HK-2 (cell line): ENCODE data around the gene VAPB.
"Not testable (repeated sequence)": the region's sequence is repeated elsewhere in the genome, so short reads cannot be mapped to it uniquely, and the experiment has no call there.

Experiments used
- DNase-seq: peaks from one replicate; pipeline ENCODE4 v3.0.0-alpha.2; 2018; ENCODE audit not compliant: unreplicated experiment

VAPB gene

DNA sequence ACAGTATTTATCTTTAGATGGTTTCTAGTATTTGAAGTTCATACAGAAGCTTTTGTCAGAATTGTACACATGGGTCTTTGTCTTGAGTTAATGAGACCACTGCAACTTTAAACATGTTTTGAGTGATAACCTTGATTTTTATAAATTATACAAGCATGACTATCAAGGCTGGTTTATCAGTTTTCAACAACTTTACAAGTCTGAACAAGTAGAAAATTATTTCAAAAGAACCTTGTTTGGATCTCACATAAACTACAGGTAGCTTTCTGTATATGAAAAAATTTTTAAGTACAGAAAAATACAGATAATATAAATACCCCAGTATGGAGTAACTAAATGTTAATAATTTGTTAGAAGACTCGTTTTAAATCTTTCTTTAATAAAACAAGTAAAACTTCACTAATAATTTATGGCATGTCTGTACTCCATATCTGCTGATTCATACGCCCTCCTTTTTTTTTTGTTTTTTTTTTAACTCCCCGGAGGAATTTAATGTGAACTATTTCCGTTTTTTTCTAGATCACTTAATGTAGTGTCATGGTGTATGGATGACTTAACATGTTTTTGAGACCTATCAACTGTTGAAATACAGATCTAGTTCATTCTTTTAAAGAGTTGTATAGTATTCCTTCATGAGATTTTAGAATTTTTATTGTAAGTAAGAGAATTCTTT, 18.3 kb downstream of the VAPB start:
- no peak for DNase-seq

DNA sequence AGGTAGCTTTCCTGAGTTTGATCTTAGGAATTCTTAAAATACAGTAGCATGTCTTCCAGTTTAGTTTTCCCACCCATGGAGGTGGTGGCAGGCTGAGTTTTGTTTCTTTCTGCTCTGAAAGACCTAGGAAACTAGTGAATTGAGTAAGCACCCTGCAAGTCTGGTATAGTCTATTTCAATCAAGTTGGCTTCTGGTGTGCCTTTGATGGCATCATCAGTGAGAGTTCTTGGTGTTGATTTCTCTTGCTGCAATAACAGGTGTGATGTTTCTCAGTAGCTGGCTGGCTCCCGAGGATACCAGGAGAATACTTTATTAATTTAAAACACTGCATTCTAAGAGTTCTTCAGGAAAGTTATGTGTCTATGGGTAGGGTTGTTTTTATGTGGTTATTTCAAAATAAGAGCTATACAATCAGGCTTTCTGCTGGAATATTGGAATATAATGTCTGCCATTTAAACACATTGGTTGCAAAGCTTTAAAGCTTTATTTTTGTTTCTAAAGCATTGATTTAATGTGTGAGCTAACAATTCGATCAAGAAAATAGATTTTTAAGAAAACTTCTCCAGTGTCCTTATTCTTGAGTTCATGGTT, 19.0 kb downstream of the VAPB start:
- no peak for DNase-seq

DNA sequence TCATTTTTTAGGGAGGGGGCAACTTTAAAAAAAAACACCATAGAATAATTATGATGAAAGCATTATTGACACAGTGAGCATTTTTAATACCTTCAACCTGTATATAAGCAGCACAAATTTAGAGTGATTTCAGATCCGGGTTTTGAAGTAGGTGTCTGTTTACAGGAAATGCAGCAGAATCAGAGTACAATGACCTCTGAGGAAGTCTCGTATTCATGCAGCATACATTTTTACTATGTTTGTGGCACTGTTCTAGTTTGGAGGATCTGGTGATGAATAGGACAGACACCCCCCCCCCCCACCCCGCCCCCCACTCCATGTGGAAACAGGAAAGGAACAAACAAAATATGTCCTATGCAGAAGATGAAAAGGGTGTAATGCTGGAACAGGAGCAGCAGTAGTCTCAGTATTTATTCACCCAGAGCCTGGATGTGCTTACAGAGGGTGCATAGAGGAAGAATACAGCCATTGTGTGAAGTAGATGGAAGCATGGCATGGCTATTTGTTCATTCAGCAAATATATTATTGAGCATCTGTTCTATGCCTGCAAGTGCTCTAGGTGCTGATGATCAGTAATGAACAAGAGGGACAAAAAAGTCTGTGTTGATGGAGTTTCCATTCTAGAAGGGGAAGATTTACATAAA, 19.7 kb downstream of the VAPB start:
- no peak for DNase-seq

DNA sequence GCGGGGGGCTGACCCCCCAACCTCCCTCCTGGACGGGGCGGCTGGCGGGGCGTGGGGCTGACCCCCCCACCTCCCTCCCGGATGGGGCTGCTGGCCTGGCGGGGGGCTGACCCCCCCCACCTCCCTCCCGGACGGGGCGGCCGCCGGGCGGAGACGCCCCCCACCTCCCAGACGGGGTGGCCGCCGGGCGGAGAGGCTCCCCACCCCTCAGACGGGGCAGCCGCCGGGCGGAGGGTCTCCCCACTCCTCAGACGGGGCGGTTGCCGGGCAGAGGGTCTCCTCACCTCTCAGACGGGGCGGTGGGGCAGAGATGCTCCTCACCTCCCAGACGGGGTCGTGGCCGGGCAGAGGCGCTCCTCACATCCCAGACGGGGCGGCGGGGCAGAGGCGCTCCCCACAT, 25.2 kb downstream of the VAPB start:
- DNase-seq = not testable (repeated sequence)

DNA sequence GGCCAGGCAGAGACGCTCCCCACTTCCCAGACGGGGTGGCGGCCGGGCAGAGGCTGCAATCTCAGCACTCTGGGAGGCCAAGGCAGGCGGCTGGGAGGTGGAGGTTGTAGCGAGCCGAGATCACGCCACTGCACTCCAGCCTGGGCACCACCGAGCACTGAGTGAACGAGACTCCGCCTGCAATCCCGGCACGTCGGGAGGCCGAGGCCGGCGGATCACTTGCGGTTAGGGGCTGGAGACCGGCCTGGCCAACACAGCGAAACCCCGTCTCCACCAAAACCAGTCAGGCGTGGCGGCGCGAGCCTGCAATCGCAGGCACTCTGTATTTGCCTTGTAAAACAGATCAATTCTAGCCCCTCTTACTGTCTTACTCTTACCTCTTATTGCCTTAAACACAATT, 25.8 kb downstream of the VAPB start:
- DNase-seq = not testable (repeated sequence)

DNA sequence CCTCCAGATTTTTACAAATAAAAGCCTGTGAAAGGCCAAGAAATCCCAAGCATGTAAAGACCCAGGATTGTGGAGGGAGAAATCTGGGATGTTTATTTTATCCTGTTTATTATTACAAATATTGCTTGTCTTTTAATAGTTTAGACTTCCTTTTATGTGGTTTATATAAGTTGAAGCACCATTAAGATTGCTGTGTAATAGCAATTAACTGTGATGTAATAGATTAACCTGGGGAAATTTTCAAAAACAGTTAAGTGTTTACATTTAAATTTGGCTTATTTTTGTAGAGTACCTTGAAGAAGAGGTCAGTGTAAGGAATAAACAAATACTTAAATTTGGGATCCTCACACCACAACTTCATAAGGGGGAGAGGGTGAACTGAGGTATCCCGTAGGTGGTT, 27.0 kb downstream of the VAPB start:
- DNase-seq = no peak

DNA sequence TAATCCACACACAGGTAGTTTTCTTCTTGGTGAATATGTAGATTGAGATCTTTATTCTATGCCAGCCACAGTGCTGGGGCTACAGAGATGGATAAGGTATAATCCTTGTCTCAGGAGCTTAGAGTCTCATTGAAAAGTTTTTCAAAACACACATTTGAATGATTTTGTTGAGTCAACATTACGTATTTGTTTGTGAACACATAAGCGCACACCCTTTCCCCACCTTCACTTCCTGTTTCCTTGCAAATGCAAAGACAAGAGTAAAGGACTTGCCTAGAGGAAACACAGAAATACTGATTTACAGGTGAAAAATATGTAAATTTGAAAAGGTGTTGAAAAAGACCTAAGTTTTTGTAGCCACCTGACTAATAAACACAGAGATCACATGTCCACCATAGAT, 27.8 kb downstream of the VAPB start:
- DNase-seq = no peak

DNA sequence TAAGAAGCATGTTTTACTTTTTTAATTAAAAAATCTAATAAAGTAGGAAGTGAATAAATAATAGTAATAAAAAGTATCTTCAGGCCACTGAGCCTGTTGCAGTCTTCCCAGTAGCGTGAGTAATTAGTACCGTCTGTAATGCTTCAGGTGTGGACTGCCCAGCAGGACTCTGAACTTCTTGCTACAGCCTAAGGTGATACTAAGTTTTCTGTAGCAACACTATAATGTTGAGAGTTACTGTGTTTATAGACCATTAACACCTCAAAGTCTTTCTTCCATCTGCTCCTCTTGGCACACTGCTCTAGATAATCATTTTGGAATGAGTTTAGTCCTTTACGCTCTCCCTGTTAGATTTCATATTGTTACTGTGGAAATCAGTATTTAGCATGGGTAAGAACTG, 28.4 kb downstream of the VAPB start:
- no peak for DNase-seq

DNA sequence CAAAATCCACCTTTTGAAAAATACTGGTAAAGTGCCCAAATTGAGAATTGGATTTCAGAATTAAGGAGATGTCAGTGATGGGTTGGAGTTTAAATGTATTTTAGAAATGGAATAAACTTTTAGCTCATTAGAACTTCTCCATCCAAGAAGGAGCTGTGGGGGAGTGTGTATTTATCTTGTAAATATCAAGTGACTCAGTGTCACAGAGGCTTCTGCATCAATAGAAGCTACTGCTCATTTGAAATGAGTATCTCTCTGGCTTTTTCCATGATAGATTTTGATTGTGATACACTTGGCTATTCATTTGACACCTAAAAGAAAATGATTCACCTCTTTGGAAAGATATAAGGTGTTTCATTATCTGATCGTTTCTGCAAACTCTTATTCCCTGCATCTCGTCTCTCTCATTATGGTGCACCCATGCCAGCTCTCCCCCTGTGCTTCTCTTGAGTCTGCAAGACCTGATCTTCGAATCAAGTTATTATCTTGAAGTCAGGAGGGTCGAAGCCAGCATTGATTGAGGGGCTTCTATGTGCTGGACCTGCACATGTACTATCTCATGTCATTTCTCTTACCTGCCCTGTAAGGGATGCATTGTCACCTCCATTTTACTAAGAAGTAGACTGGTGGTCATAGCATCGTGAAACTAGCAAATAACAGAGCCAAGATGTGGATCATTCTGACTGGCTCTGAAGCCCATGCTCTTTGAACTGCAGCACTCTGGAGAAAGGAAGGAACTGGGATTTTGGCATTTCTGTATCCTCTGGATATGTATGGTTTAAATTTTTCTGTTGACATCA, 30.1 kb downstream of the VAPB start:
- no peak for DNase-seq

DNA sequence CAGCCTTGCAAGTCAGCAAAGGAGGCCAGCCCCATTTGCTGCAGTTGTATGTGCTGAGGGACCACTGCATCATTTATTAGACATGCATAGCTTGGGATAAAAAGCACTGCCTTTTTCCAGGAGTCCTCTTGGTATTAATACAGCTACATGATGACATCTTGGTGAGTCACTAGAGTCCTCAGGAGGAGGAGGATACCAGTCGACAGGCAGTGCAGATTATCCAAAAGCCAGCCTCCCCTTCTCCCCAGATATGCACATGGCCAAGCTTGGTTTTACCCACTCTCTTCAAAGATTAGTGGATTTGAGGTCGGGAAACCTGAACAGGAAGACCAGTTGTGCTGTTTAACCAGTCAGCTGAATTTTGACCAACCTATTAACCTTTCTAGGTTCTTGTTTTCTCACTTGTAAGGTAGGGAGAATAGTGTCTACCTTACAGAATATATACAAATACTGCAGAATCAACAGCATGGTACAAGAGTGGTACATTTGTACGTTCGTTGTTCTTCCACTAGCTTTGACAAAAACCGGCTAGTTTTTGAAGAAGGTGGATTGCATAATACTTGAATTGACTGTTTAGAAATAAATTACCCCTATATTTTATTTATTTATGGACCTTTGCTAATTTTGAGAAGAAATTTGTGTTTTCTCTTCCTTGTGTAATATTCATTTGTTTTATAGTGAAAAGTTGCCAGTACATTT, 31.9 kb downstream of the VAPB start:
- DNase-seq = peak; percentile 41

DNA sequence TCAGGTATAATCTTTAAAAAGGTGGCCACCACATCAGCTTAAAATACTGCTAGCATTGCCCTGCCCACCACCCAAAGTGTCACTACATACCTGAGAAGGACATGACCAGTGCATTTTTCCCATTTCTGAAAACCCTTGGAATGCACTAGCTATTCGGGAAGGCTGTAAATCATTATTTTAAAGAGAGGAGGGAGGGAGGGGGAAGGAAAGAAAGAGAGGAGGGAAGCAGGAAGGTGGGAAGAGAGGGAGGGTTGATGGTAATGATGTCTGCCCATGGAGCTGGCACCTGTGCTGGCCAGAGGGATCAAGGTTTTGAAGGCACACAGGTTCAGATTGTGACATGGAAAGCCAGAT, 32.4 kb downstream of the VAPB start:
- no peak for DNase-seq

DNA sequence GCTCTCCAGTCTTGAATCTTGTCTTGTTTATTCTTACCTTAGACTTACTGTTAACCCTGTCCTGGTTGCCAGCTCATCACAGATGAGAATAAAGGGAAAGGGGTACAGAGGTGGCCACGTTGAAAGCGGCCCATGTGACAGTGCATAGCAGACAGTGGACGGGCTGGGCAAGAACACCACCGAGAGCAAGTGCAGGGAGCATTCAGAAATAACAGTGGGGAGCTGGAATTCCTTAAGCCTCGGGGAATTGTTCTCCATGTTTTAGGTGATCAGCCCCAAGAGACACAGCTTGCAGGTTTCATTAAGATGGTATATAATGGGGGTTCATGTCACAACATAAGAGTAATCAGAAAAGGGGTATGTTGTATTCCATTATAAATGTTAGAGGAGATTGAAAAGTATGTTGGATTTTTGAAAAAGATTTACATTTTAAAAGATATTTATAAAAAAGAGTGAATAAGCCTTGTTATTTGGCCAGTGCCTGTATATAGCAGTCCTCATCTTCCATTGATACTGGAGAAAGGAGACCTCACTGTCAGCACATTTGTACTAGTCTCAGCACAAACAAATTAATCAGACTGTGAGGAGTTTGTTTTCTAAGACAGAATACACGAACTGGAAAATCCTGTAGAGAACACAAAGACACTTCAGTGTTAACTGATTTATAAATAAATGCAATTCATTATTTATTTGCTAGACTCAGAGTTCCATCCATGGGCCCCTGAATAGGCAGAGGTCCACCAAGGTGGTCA, 35.4 kb downstream of the VAPB start:
- DNase-seq = no peak

DNA sequence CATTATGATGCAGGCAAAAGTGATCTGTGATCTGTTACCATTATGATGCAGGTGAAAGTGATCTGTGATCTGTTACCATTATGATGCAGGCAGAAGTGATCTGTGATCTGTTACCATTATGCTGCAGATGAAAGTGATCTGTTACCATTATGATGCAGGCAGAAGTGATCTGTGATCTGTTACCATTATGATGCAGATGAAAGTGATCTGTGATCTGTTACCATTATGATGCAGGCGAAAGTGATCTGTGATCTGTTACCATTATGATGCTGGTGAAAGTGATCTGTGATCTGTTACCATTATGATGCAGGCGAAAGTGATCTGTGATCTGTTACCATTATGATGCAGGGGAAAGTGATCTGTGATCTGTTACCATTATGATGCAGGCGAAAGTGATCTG, 38.5 kb downstream of the VAPB start:
- DNase-seq = not testable (repeated sequence)

DNA sequence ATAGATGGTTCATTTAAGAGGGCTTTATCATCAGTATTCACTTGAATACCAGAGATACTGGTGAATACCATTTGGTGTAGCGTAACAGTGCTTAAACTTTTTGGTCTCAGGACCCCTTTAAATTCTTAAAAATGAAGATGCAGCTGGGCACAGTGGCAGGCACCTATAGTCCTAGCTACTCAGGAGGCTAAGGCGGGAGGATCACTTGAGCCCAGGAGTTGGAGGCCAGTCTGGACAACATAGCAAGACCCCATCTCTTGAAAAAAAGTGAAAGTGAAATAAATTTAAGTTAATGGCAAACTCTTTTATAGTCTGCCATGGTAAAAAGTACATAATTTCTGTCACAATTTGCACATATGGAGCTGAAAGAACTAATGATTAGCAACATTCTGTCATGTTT, 39.3 kb downstream of the VAPB start:
- DNase-seq = no peak

DNA sequence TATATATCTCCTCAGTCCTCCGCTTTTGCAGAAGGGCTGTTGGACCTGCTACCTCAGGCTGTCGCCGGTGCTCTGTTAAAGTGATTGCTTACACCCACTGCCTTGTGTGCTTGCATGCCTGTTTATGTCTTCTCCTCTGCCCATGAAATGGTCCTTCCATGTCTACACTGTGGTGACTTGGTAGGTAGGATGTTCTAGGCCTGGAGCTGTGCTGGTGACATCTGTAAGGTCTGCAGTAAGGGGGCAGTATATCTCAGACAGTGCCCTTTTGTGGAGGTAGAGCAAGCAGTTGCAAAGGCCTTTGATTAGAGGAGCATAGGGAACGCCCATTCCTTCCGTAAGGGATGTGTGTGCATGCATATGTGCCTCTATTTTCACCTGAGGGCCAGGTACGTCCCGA, 40.3 kb downstream of the VAPB start:
- no peak for DNase-seq

DNA sequence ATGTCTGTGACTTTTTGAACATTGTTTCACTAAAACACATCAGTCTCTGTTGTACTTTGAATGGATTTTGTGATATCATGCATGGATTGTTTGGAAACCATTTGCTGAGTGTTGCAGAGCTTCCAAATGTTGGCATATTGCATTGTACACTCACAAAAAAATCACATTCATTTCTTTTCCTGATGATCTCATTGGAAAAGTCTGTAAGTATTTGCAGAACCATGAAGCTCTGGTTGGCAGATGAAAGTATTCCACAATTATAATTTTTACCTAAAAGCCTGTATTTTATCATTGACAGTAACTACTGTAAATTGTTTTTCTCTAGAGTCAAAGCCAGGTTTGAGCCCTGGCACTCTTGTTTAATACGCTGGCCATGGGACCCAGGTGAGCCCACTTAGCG, 42.1 kb downstream of the VAPB start:
- DNase-seq = no peak

DNA sequence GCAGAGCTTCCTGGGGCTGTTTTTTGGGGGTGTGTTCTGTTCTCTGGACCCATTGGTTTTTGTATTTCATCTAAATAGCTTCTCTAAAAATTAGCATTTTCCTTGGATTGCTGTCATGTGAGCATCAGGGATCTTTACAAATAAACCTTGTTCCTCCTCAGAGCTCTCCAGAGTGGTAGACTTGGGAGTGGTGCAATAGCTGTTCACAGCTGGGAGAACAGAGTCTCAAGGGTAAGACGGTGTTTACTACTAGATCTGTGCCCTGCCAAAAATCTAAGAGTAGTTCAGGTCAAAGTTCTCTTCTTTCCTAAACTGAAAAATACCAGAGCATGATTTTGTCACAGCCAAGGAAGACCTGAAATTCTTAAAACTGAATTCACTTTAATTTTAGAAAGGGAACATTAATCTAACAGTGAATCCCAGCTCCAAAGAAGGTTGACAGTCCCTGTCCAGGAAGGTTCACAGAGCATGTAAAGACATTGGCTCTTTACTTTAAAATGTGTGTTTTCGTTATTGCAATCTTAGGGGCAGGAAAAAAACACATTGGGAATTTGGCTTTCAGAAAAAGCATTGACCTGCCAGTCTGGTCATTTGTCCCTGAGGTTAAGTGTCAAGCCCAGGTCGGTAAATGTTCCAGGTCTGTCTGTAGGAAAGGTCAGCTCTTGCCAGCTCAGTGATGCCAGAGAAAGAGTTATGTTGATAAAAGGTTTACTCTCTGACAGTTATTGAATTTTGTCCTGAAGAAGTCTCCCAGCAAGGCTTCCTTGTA, 43.3 kb downstream of the VAPB start:
- no peak for DNase-seq

DNA sequence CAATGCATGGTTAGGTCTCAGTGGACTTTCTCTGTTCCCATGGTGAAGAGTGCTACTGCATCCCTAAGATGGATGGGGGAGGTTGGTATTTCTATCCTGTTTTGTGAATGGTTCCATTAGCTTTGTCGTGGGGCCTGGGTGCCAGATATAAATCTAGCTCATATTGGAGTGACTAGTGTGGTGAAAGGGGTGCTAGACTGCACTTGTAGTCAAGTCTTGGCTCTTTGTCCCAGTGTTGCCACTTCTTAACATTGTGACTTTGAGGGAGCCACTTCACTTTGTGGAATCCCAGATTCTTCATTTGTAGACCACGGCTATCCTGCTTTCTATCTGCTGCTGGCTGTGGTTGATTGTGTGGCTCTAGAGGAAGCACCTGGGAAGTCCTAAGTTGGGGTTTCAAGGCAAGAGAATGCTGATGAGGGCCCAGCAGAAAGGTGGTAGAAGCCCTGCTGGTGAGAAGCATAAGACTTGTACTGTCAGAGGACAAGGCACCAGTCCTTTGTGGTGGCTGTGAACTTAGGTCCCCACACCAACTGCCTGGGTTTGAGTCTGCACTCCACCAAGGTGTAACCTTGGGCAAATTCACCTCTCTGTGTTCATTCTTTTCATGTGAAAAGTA, 44.1 kb downstream of the VAPB start:
- DNase-seq = no peak

DNA sequence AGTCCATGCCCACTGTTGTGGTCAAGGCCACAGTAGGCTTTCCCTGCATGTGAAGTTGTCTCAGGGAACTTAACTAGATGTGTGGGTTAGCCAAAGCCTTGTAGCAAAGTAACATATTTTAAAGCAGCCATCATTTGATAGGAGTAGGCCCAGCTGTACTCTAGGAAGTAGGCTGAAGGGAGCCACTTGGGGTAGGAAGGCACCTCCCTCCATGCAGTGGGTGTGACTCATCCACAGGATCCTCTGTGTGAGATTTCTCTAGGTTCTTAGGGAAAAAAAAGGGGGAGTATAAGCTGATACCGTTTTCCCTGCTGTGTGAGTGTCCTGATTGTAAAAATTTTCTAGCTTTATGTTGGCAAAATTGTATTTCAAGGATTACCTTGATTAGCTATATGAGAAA, 44.7 kb downstream of the VAPB start:
- peak; percentile 31 for DNase-seq

DNA sequence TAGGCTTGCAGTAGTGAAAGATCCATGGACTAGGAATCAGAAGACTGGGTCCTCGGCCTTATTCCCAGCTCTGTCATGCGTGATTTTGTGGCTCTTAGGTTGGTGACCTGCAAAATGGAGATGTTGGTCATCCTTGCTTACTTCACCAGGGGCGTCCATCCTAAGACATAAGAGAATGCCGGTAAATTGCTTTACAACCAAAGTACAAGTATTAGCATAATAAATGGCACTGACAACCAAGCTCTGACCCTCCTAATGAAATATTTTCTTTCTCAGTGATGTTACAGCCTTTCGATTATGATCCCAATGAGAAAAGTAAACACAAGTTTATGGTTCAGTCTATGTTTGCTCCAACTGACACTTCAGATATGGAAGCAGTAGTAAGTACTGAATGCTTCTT, 45.3 kb downstream of the VAPB start:
- DNase-seq = no peak
